GM19324 (cell line): ENCODE data around the gene ZNG1E.
"Not testable (repeated sequence)": the region's sequence is repeated elsewhere in the genome, so short reads cannot be mapped to it uniquely, and the experiment has no call there.

ENCODE experiments used
- ATAC-seq: cut with Tn5 transposase; IDR thresholded peaks from one replicate; pipeline ENCODE4 v1.9.1; 2021; ENCODE audit warnings: mild to moderate bottlenecking, moderate library complexity; ENCODE audit not compliant: unreplicated experiment, low FRiP score

ZNG1E gene

DNA sequence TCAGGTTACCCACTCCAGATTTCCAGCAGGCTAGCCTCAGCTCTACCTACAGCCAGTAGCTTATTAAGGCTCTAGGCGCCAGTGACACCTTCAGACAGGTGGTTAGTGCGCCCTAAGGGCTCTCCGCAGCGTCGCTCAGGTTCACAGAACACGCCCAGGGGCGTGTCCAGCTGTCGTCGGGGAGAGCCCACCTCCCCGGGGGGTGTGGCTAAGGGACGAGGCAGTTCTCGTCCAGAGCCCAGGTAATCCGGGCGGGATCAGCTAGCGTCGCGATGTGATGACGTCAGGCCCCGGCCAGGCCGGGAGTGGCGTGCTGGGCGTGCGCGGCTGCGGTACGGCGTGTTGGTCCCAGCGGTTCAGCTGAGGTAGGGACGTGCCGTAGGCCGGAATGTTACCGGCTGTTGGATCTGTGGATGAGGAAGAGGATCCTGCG, at the start of gene ZNG1E:
TSS of gene ZNG1E (plus strand) at position 340 of the 433 bp plus-strand sequence. CDS start at position 389, 49 bp downstream.
- not testable (repeated sequence) for ATAC-seq

DNA sequence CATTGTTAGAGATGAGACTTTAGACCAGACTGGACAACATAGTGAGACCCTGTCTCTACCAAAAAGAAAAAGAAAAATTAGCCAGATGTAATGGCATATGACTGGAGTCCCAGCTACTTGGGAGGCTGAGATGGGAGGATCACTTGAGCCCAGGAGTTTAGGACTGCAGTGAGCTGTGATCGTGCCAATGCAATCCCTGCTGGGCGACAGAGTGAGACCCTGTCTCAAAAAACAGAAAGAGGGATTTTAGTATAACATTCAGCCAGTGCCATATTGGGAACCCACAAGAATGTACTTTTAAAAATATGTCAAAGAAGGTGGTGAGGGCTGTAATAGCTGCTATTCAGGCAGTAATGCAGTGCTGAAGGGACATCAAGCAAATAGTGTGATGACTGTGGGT, 2.1 kb upstream of the ZNG1E start:
- not testable (repeated sequence) for ATAC-seq

- ATAC-seq = not testable (repeated sequence)
Measured at GRCh38 chr9:65675018-65675417, 710 bp upstream of the ZNG1E start.

- ATAC-seq = not testable (repeated sequence)
Measured at GRCh38 chr9:65676389-65676788, 661 bp downstream of the ZNG1E start.

- not testable (repeated sequence) for ATAC-seq
Measured at GRCh38 chr9:65678533-65678932, 2.8 kb downstream of the ZNG1E start.

GRCh38 chr9:65703550-65703949, 27.8 kb downstream of the ZNG1E start:
- not testable (repeated sequence) for ATAC-seq

GRCh38 chr9:65714445-65714844, 38.7 kb downstream of the ZNG1E start:
- not testable (repeated sequence) for ATAC-seq

GRCh38 chr9:65737096-65737564, 61.4 kb downstream of the ZNG1E start, which contains the start of gene FOXD4L4:
FOXD4L4 (plus strand) TSS chr9:65737146; CDS start chr9:65737146, 0 bp downstream.
- not testable (repeated sequence) for ATAC-seq

DNA sequence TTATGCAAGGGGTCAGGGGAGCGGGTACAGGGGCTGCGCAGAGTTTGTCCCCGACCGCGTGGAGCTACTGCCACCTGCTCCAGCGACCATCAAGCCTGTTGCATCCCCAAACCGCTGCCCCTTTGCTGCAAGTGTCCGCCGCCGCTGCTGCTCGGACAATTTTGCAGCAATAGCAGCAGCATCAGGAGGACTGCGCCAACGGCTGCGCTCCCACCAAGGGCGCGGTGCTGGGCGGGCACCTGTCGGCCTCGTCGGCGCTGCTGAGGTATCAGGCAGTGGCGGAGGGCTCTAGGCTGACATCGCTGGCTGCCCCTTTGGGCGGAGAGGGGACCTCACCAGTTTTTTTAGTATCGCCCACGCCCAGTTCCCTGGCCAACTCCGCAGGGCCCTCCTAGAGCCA, 62.4 kb downstream of the ZNG1E start:
- not testable (repeated sequence) for ATAC-seq
